CD14-positive monocyte (primary cell): Measurements from ENCODE around the gene AGAP1. TPM values are rescaled to one million over a fixed set of nuclear protein-coding genes. Genes with fewer than 3 reads are reported as not detected.

Source experiments
- DNase-seq, 3 donors: peaks; one replicate each; pipeline ENCODE4 v3.0.0-alpha.2; 2011 to 2022
- H2AFZ ChIP-seq: 2 replicates; pipeline ENCODE4 v1.6.0; 2012; ENCODE audit warnings: mild to moderate bottlenecking, low read depth, low read length, inconsistent platforms; ENCODE audit not compliant: insufficient read depth, poor library complexity, severe bottlenecking
- H3K27ac ChIP-seq, 2 donors: 1 replicate in 1 of 2; 2 replicates in 1 of 2; pipeline ENCODE4 v1.5.1; 2012 to 2013; ENCODE audit warnings: low read length in 2 of 2, control low read depth in 1 of 2, inconsistent platforms in 1 of 2, low read depth in 1 of 2, mild to moderate bottlenecking in 1 of 2
- H3K27me3 ChIP-seq, 2 donors: one replicate each; pipeline versions ENCODE4 v1.6.0 to v1.6.1; 2011 to 2013; ENCODE audit warnings: low read length in 2 of 2; ENCODE audit not compliant: control insufficient read depth in 2 of 2, insufficient read depth in 2 of 2
- H3K36me3 ChIP-seq, 2 donors: replicated peaks in 1 of 2; 1 replicate in 1 of 2; 2 replicates in 1 of 2; pipeline versions ENCODE4 v1.5.1 to v1.6.1; 2012 to 2013; ENCODE audit warnings: low read length in 2 of 2, control low read depth in 1 of 2, inconsistent platforms in 1 of 2, mild to moderate bottlenecking in 1 of 2; ENCODE audit not compliant: insufficient read depth in 2 of 2, control insufficient read depth in 1 of 2
- H3K4me1 ChIP-seq, 2 donors: 1 replicate in 1 of 2; 2 replicates in 1 of 2; pipeline versions ENCODE4 v1.5.1 to v1.6.1; 2012 to 2013; ENCODE audit warnings: low read length in 2 of 2, control low read depth in 1 of 2, inconsistent platforms in 1 of 2, mild to moderate bottlenecking in 1 of 2, moderate library complexity in 1 of 2; ENCODE audit not compliant: insufficient read depth in 2 of 2, control insufficient read depth in 1 of 2
- H3K4me2 ChIP-seq: replicated peaks from 2 replicates; pipeline ENCODE3; 2012; ENCODE audit warnings: low read length, moderate library complexity, mild to moderate bottlenecking; ENCODE audit not compliant: poor library complexity, severe bottlenecking; ENCODE audit errors: extremely low read depth
- H3K4me3 ChIP-seq, 3 experiments: fragments of 200-600 bp in 1 of 3; sonication (generic) in 1 of 3; replicated peaks in 1 of 3; 1 replicate in 2 of 3; 2 replicates in 1 of 3; pipeline ENCODE4 v1.5.1; 2011 to 2013; ENCODE audit warnings: low read length in 3 of 3, mild to moderate bottlenecking in 3 of 3, control low read depth in 2 of 3, low read depth in 2 of 3, inconsistent platforms in 1 of 3, moderate library complexity in 1 of 3
- H3K79me2 ChIP-seq: 2 replicates; pipeline ENCODE4 v1.6.0; 2012; ENCODE audit warnings: mild to moderate bottlenecking, control low read depth, inconsistent platforms, low read length, moderate library complexity; ENCODE audit not compliant: insufficient read depth
- H3K9ac ChIP-seq: 2 replicates; pipeline ENCODE4 v1.6.0; 2017; ENCODE audit warnings: low read length, mild to moderate bottlenecking; ENCODE audit not compliant: insufficient read depth, poor library complexity, severe bottlenecking
- H3K9me3 ChIP-seq, 2 donors: replicated peaks in 1 of 2; 1 replicate in 1 of 2; 2 replicates in 1 of 2; pipeline versions ENCODE4 v1.5.1 to v1.6.1; 2012 to 2013; ENCODE audit warnings: low read length in 2 of 2, control low read depth in 1 of 2; ENCODE audit not compliant: control insufficient read depth in 1 of 2, insufficient read depth in 1 of 2
- H4K20me1 ChIP-seq: 2 replicates; pipeline ENCODE4 v1.6.0; 2012; ENCODE audit warnings: mild to moderate bottlenecking, low read length, control low read depth, moderate library complexity; ENCODE audit not compliant: insufficient read depth
- H3K27ac Mint-ChIP-seq, 7 donors: one replicate each; pipeline ENCODE4 v1.8.0; 2020; ENCODE audit warnings: mild to moderate bottlenecking in 7 of 7, mixed read lengths in 7 of 7, moderate library complexity in 6 of 7, inconsistent platforms in 2 of 7
- H3K27me3 Mint-ChIP-seq, 3 donors: one replicate each; pipeline ENCODE4 v1.8.0; 2021 to 2022; ENCODE audit warnings: low read depth in 3 of 3, mild to moderate bottlenecking in 3 of 3, mixed read lengths in 3 of 3, moderate library complexity in 3 of 3, inconsistent platforms in 1 of 3
- H3K36me3 Mint-ChIP-seq, 2 donors: one replicate each; pipeline ENCODE4 v1.8.0; 2020; ENCODE audit warnings: mixed read lengths in 2 of 2, inconsistent platforms in 1 of 2, mild to moderate bottlenecking in 1 of 2
- H3K4me1 Mint-ChIP-seq: one replicate; pipeline ENCODE4 v1.8.0; 2020; ENCODE audit warnings: mild to moderate bottlenecking, mixed read lengths
- H3K4me3 Mint-ChIP-seq, 2 donors: one replicate each; pipeline ENCODE4 v1.8.0; 2020; ENCODE audit warnings: mild to moderate bottlenecking in 2 of 2, mixed read lengths in 2 of 2, moderate library complexity in 1 of 2
- H3K9me3 Mint-ChIP-seq, 7 donors: one replicate each; pipeline ENCODE4 v1.8.0; 2020 to 2022; ENCODE audit warnings: mixed read lengths in 7 of 7, mild to moderate bottlenecking in 6 of 7, moderate library complexity in 6 of 7, inconsistent platforms in 2 of 7
- WGBS: methylation state at CpG from one replicate; pipeline ENCODE4 v1.1.5; 2013; ENCODE audit warnings: missing lambda C conversion rate; ENCODE audit not compliant: insufficient coverage; 5-methylcytosine and 5-hydroxymethylcytosine counted together
- intact Hi-C, 2 donors: fragments of 100-400 bp; cut with micrococcal nuclease; formaldehyde crosslinking; loops; one replicate each; pipeline versions ENCODE4 v1.15.0 to v1.15.1; 2023
- polyA plus RNA-seq, 3 donors: library from polyadenylated mRNA; depleted of rRNA in 1 of 3; unstranded in 2 of 3; stranded (reverse) in 1 of 3; fragments of 300-500 nt in 2 of 3; fragments of >200 nt in 1 of 3; fragmentation: Illumina TruSeq in 2 of 3; gene quantifications; 1 replicate in 2 of 3; 2 replicates in 1 of 3; pipeline ENCODE4 v1.2.3, GENCODE V29; 2012 to 2021
- TF ChIP-seq, protein P1 (sequence below): fragments of 200-600 bp; IDR thresholded peaks from one replicate; pipeline ENCODE4 v1.8.0; 2022; ENCODE audit warnings: antibody characterized with exemption, mild to moderate bottlenecking

The AGAP1 gene
- polyA plus RNA-seq, 3 donors, result 0.12 TPM; not detected in 2

GRCh38 chr2:235832941-235833340 is 339.1 kb downstream of the AGAP1 start:
- TF ChIP-seq, protein P1, sequence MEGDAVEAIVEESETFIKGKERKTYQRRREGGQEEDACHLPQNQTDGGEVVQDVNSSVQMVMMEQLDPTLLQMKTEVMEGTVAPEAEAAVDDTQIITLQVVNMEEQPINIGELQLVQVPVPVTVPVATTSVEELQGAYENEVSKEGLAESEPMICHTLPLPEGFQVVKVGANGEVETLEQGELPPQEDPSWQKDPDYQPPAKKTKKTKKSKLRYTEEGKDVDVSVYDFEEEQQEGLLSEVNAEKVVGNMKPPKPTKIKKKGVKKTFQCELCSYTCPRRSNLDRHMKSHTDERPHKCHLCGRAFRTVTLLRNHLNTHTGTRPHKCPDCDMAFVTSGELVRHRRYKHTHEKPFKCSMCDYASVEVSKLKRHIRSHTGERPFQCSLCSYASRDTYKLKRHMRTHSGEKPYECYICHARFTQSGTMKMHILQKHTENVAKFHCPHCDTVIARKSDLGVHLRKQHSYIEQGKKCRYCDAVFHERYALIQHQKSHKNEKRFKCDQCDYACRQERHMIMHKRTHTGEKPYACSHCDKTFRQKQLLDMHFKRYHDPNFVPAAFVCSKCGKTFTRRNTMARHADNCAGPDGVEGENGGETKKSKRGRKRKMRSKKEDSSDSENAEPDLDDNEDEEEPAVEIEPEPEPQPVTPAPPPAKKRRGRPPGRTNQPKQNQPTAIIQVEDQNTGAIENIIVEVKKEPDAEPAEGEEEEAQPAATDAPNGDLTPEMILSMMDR, result no peak
- H3K36me3 ChIP-seq, result no peaks in the 10 kb centered on the region
- DNase-seq, result no peak
- Mint-ChIP-seq H3K9me3 (no peaks in the 10 kb centered on the region), H3K4me1 (no peaks in the 10 kb centered on the region), H3K36me3 (no peaks in the 10 kb centered on the region), H3K4me3 (no peak overlapping the region), H3K27me3 (peaks cover 1 to 3% (median 2%) of the 10 kb centered on the region in 3 donors), H3K27ac (no peak overlapping the region)
- no peaks in the 10 kb centered on the region for H3K27me3 ChIP-seq
- no peak overlapping the region for H3K4me2 ChIP-seq
- no peaks in the 10 kb centered on the region for H3K79me2 ChIP-seq
- no peaks in the 10 kb centered on the region for H4K20me1 ChIP-seq
- H3K4me1 ChIP-seq, result no peaks in the 10 kb centered on the region
- H3K9ac ChIP-seq, result no peak overlapping the region
- no peak overlapping the region for H3K27ac ChIP-seq
- no peak overlapping the region for H3K4me3 ChIP-seq
- no peak overlapping the region for H2AFZ ChIP-seq
- WGBS, result 94% methylated on average over 13 of the region's 14 CpGs
- intact Hi-C loops, result no loop called here
- no peaks in the 10 kb centered on the region for H3K9me3 ChIP-seq

DNA sequence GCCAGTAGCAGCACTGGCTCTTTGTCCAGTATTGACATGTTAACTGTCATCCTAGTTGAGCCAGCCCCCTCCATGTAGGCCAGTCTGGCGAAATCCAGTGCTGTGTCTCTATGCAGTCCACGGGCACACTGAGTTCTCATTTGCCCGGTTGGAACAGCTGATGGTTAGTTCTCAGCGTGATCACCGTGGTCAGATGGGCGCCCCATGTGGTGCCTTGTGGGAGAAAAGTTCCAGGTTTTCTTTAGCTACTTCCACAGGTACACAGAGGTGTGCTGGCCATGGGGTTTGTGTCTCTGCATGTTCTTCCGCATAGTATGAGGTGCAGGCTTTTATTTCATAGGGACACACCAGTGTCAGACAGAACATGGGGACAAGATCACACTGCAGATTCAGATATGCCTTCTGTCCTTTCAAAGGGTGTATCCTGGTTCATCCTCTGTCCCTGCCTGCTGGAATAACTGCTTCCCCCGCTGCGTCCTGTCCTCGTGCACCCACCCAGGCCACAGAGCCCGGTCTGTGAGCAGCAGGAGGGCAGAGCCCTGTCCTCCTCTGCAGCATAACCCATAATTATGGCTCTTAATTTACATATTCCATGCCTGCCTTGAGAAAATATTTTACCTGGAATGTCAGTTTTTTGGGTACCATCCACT is 340.3 kb downstream of the AGAP1 start:
- H4K20me1 ChIP-seq, result no peaks in the 10 kb centered on the region
- no peaks in the 10 kb centered on the region for H3K79me2 ChIP-seq
- H3K27me3 Mint-ChIP-seq, result peaks cover 1 to 5% (median 2%) of the 10 kb centered on the region in 3 donors
- no peaks in the 10 kb centered on the region for H3K9me3 ChIP-seq
- 86% methylated on average over 10 of the region's 11 CpGs for WGBS
- no peaks in the 10 kb centered on the region for H3K36me3 Mint-ChIP-seq
- H3K9me3 Mint-ChIP-seq, result no peaks in the 10 kb centered on the region
- H3K36me3 ChIP-seq, result no peaks in the 10 kb centered on the region
- H2AFZ ChIP-seq, result no peak overlapping the region
- H3K4me2 ChIP-seq, result no peak overlapping the region
- H3K27ac Mint-ChIP-seq, result peak overlapping the region in 1 of 7 donors; percentile 49
- no peak overlapping the region for H3K27ac ChIP-seq
- TF ChIP-seq, protein P1, result no peak
- intact Hi-C loops, result no loop called here
- DNase-seq, result no peak
- H3K27me3 ChIP-seq, result no peaks in the 10 kb centered on the region
- H3K4me3 Mint-ChIP-seq, result no peak overlapping the region
- no peaks in the 10 kb centered on the region for H3K4me1 ChIP-seq
- no peaks in the 10 kb centered on the region for H3K4me1 Mint-ChIP-seq
- H3K9ac ChIP-seq, result no peak overlapping the region
- H3K4me3 ChIP-seq, result no peak overlapping the region
